ENCODE measurements around the gene NPHP4. TPM values are rescaled to one million over a fixed set of nuclear protein-coding genes. Genes with fewer than 3 reads are reported as not detected.

Gene NPHP4
- total and polyA plus RNA-seq, 2 donors (not counting 3 experiments of a cell fraction or from before 2014, with no cell fraction given): 4.4 to 11.7 TPM

- FAIRE-seq (no peak), DNase-seq (ENCODE audit: low read depth, low spot score) (no peak)
- H4K20me1 ChIP-seq (replicated peaks; ENCODE audit: control insufficient read depth, extremely low read depth, insufficient read depth, low read length): no peaks in the 10 kb centered on the region
- no peaks in the 10 kb centered on the region for H3K27me3 ChIP-seq (ENCODE audit: control insufficient read depth in 2 of 2, insufficient read depth in 2 of 2, low read length in 2 of 2)
- no peaks in the 10 kb centered on the region for H3K4me1 ChIP-seq (ENCODE audit: control insufficient read depth, extremely low read depth, insufficient read depth, low read length)
- no peak overlapping the region for H2AFZ ChIP-seq (ENCODE audit: low read depth, low read length)
- no peaks in the 10 kb centered on the region for H3K9me3 ChIP-seq (replicated peaks; ENCODE audit: control insufficient read depth, insufficient read depth, low read length)
- no peak overlapping the region for H3K4me3 ChIP-seq (replicated peaks in 1 of 3; ENCODE audit: insufficient read depth in 1 of 3, low read depth in 1 of 3, low read length in 3 of 3)
- H3K27ac ChIP-seq (ENCODE audit: insufficient read depth, low read depth, low read length): no peak overlapping the region
- intact Hi-C loops (cut with micrococcal nuclease) (no loop called here), dilution Hi-C loops (cut with MboI; ENCODE audit: extremely low pct_ligation_motif_present, low sequenced_read_pairs) (no loop called here)
- no peaks in the 10 kb centered on the region for H3K79me2 ChIP-seq (ENCODE audit: control insufficient read depth, insufficient read depth, low read length)
- BruUV-seq (replicated peaks): no TSS peak
- POLR2A ChIA-PET: no interaction called here
- CTCF ChIA-PET: no interaction called here
- H3K9ac ChIP-seq (replicated peaks; ENCODE audit: extremely low read depth, insufficient read depth, low read length): no peak overlapping the region
- no peaks in the 10 kb centered on the region for H3K9me1 ChIP-seq (replicated peaks; ENCODE audit: control insufficient read depth, extremely low read depth, insufficient read depth, low read length)
- H3K4me2 ChIP-seq (ENCODE audit: insufficient read depth, low read length): no peak overlapping the region
- no peaks in the 10 kb centered on the region for H3K36me3 ChIP-seq (ENCODE audit: control insufficient read depth in 2 of 2, extremely low read depth in 1 of 2, insufficient read depth in 2 of 2, low read length in 2 of 2)
- TF ChIP-seq POLR2AphosphoS5 (IDR thresholded peaks at IDR 0.05; ENCODE audit: insufficient read depth, low read depth, low read length) (no peak), MAX (IDR thresholded peaks at IDR 0.05; ENCODE audit: insufficient read depth, insufficient read length) (no peak), EZH2 (IDR thresholded peaks at IDR 0.05; ENCODE audit: borderline replicate concordance, low read depth, low read length, severe bottlenecking) (no peak), JUN (IDR thresholded peaks at IDR 0.05; ENCODE audit: borderline replicate concordance, insufficient read depth, insufficient read length, low read depth) (no peak), POLR2A (IDR thresholded peaks at IDR 0.05; ENCODE audit: low read depth, low read length) (no peak), CTCF (IDR thresholded peaks at IDR 0.05; ENCODE audit: extremely low read depth in 1 of 2, insufficient read depth in 1 of 2, low read depth in 1 of 2, low read length in 2 of 2) (no peak), FOS (IDR thresholded peaks at IDR 0.05; ENCODE audit: borderline replicate concordance, insufficient read depth, low read length) (no peak), MYC (IDR thresholded peaks at IDR 0.05; ENCODE audit: low read depth, low read length) (no peak), GATA2 (IDR thresholded peaks at IDR 0.05; ENCODE audit: insufficient read depth, insufficient read length, low read depth, low read length) (no peak)
Measured at GRCh38 chr1:5944154-5944842, 47.9 kb downstream of the NPHP4 start.

All from endothelial cell of umbilical vein (primary cell).